ENCODE results near the gene SPATA32. TPM values are rescaled to one million over a fixed set of nuclear protein-coding genes. Genes with fewer than 3 reads are reported as not detected.

The SPATA32 gene
- total RNA-seq, 2 experiments from 2014 or later = 0.20 to 0.27 TPM

DNA sequence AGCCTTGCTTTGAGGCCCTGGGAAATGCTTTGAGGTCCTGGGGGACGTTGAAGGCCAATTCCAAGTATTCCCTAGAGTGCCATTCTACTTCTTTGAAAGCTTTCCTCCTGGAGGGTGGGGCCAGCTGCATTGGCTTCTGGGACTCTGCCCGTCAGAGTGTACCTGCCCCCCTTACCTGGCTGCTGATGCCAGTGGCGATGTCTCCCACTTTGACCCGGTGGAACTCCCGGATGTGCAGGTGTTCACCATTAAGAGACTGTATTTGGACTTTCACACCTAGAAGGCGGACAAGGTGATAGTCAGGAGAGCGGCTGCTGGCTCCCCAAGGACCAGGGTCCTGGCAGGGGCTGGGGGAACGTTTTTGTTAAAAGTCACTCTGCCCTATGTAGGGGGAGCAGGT lies 3.1 kb upstream of the SPATA32 start:
- intact Hi-C loops (cut with DNase I, micrococcal nuclease) = loop anchor here in 1 of 2 experiments (5.0 kb wide), 1 partner anchor 38 kb away; no protein-coding TSS in a partner anchor
- DNase-seq (no peak), ATAC-seq (ENCODE audit: poor library complexity) (no peak)
- no peaks in the 10 kb centered on the region for H3K27me3 Mint-ChIP-seq
- TF ChIP-seq, protein P1, sequence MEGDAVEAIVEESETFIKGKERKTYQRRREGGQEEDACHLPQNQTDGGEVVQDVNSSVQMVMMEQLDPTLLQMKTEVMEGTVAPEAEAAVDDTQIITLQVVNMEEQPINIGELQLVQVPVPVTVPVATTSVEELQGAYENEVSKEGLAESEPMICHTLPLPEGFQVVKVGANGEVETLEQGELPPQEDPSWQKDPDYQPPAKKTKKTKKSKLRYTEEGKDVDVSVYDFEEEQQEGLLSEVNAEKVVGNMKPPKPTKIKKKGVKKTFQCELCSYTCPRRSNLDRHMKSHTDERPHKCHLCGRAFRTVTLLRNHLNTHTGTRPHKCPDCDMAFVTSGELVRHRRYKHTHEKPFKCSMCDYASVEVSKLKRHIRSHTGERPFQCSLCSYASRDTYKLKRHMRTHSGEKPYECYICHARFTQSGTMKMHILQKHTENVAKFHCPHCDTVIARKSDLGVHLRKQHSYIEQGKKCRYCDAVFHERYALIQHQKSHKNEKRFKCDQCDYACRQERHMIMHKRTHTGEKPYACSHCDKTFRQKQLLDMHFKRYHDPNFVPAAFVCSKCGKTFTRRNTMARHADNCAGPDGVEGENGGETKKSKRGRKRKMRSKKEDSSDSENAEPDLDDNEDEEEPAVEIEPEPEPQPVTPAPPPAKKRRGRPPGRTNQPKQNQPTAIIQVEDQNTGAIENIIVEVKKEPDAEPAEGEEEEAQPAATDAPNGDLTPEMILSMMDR (IDR thresholded peaks at IDR 0.05) = no peak
- POLR2A ChIA-PET = interaction anchor here (1.8 to 3.3 kb wide), 2 partner anchors 9 to 17 kb away, joined by 10 to 23 read pairs; no protein-coding TSS in a partner anchor
- peaks cover 64% of the 10 kb centered on the region for H3K36me3 ChIP-seq (ENCODE audit: insufficient read depth, low read length)
- no peaks in the 10 kb centered on the region for H3K27me3 ChIP-seq (ENCODE audit: control insufficient read depth in 1 of 2, insufficient read depth in 2 of 2, low read length in 2 of 2)
- no peaks in the 10 kb centered on the region for H3K9me3 ChIP-seq (ENCODE audit: control insufficient read depth in 1 of 2, insufficient read depth in 1 of 2, low read length in 2 of 2)
- CTCF ChIA-PET = interaction anchor here (0.9 to 1.8 kb wide), 2 partner anchors 8 to 30 kb away, joined by 3 to 4 read pairs; no protein-coding TSS in a partner anchor
- no peak overlapping the region for H3K27ac ChIP-seq (ENCODE audit: low read depth in 1 of 2, low read length in 2 of 2)
- H3K36me3 Mint-ChIP-seq (ENCODE audit: low read depth) = peaks cover 62% of the 10 kb centered on the region
- H3K4me1 Mint-ChIP-seq (ENCODE audit: low read depth) = peaks cover 27% of the 10 kb centered on the region
- no peak overlapping the region for H3K27ac Mint-ChIP-seq
- no peaks in the 10 kb centered on the region for H3K9me3 Mint-ChIP-seq
- H3K4me3 Mint-ChIP-seq = no peak overlapping the region
- H3K4me3 ChIP-seq (ENCODE audit: low read length) = no peak overlapping the region
- peaks cover 32% of the 10 kb centered on the region for H3K4me1 ChIP-seq (ENCODE audit: insufficient read depth, low read length)

DNA sequence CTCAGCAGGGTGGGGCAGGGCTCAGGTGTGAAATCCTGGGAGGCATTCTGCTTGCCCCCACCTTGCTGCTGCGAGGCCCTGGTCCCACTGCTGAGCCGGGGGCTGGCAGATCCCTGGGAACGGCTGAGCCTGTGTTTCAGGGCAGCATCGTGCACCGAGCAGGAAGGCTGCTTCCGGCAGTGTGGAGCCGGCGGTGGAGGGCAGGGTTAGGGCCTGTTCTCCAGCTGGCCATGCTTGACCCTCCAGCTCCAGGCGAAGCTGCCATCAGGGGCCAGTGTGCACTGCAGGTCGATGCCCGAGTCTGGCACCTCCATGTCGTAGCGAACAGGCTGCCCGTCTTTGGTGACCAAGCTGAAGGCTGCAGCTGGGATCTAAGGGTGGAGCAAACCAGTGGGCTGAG lies 2.5 kb upstream of the SPATA32 start:
- ChIA-PET POLR2A (interaction anchor here (3.3 kb wide), 1 partner anchor 17 kb away, joined by 23 read pairs; no protein-coding TSS in a partner anchor), CTCF (interaction anchor here (1.8 to 1.9 kb wide), 2 partner anchors 8 to 11 kb away, joined by 4 to 6 read pairs; no protein-coding TSS in a partner anchor)
- Mint-ChIP-seq H3K27ac (no peak overlapping the region), H3K36me3 (ENCODE audit: low read depth) (peaks cover 56% of the 10 kb centered on the region), H3K4me3 (no peak overlapping the region), H3K27me3 (no peaks in the 10 kb centered on the region), H3K9me3 (no peaks in the 10 kb centered on the region), H3K4me1 (ENCODE audit: low read depth) (peaks cover 30% of the 10 kb centered on the region)
- intact Hi-C loops (cut with DNase I, micrococcal nuclease) = loop anchor here in 1 of 2 experiments (5.0 kb wide), 1 partner anchor 37 kb away; no protein-coding TSS in a partner anchor
- Histone ChIP-seq H3K27ac (ENCODE audit: low read depth in 1 of 2, low read length in 2 of 2) (no peak overlapping the region), H3K4me1 (ENCODE audit: insufficient read depth, low read length) (peaks cover 32% of the 10 kb centered on the region), H3K27me3 (ENCODE audit: control insufficient read depth in 1 of 2, insufficient read depth in 2 of 2, low read length in 2 of 2) (no peaks in the 10 kb centered on the region), H3K9me3 (ENCODE audit: control insufficient read depth in 1 of 2, insufficient read depth in 1 of 2, low read length in 2 of 2) (no peaks in the 10 kb centered on the region), H3K36me3 (ENCODE audit: insufficient read depth, low read length) (peaks cover 59% of the 10 kb centered on the region), H3K4me3 (ENCODE audit: low read length) (no peak overlapping the region)
- ATAC-seq (ENCODE audit: poor library complexity) (no peak), DNase-seq (no peak)
- TF ChIP-seq, protein P1 (IDR thresholded peaks at IDR 0.05) = no peak

DNA sequence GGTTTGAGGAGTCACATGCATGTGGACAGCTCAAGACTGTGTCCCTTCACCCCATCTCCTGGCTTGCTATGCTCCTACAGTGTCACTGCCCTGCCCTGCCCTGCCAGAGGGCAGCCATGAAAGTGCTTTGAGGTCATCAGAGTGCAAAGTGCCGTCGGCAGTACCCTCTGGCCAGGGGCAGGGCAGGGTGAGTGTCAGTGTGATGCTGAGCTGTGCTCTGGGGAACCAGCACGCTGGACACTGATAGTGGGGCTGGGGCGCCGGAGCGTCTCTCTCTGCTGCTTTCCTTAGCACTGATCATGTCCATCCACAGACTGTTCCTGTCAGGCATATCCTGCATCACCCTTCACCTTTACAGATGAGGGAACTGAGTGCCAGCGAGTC lies 1.6 kb upstream of the SPATA32 start:
- H3K9me3 ChIP-seq (ENCODE audit: control insufficient read depth in 1 of 2, insufficient read depth in 1 of 2, low read length in 2 of 2) = no peaks in the 10 kb centered on the region
- H3K27me3 ChIP-seq (ENCODE audit: control insufficient read depth in 1 of 2, insufficient read depth in 2 of 2, low read length in 2 of 2) = no peaks in the 10 kb centered on the region
- ATAC-seq (ENCODE audit: poor library complexity) (no peak), DNase-seq (no peak)
- Mint-ChIP-seq H3K9me3 (no peaks in the 10 kb centered on the region), H3K27me3 (no peaks in the 10 kb centered on the region), H3K36me3 (ENCODE audit: low read depth) (peaks cover 47% of the 10 kb centered on the region), H3K27ac (peak overlapping the region; percentile 84), H3K4me1 (ENCODE audit: low read depth) (peaks cover 30% of the 10 kb centered on the region), H3K4me3 (peak overlapping the region; percentile 42)
- peaks cover 49% of the 10 kb centered on the region for H3K36me3 ChIP-seq (ENCODE audit: insufficient read depth, low read length)
- peaks cover 32% of the 10 kb centered on the region for H3K4me1 ChIP-seq (ENCODE audit: insufficient read depth, low read length)
- TF ChIP-seq, protein P1 (IDR thresholded peaks at IDR 0.05) = no peak
- ChIA-PET POLR2A (interaction anchor here (1.1 to 3.3 kb wide), 3 partner anchors 16 to 35 kb away, joined by 3 to 23 read pairs (median 4); no protein-coding TSS in a partner anchor), CTCF (interaction anchor here (1.4 to 1.9 kb wide), 3 partner anchors 10 to 44 kb away, joined by 5 to 6 read pairs (median 5); no protein-coding TSS in a partner anchor)
- no peak overlapping the region for H3K4me3 ChIP-seq (ENCODE audit: low read length)
- intact Hi-C loops (cut with DNase I, micrococcal nuclease) = loop anchor here (1.0 to 5.0 kb wide), 2 partner anchors 13 to 36 kb away; no protein-coding TSS in a partner anchor
- no peak overlapping the region for H3K27ac ChIP-seq (ENCODE audit: low read depth in 1 of 2, low read length in 2 of 2)

Data from CD4-positive, alpha-beta T cell (primary cell).